Inflammatory macrophage (primary cell): Measurements from ENCODE around the gene SMIM14.
"Not testable (repeated sequence)": the region's sequence is repeated elsewhere in the genome, so short reads cannot be mapped to it uniquely, and the experiment has no call there.

ENCODE experiments used
- DNase-seq, 2 donors: peaks; one replicate each; pipeline ENCODE4 v3.0.0-alpha.2; 2020 to 2022
- total RNA-seq, 18 experiments: gene quantifications; one replicate each; lab custom pipeline; 2026; ENCODE audit warnings: mixed read lengths in 6 of 18, inconsistent platforms in 2 of 18; lab: John Stamatoyannopoulos, UW

Gene SMIM14
- 56.5 to 268 (median 117) reads per million in 18 experiments for total RNA-seq

GRCh38 chr4:39638354-39639239 is at the start of gene SMIM14:
SMIM14 (minus strand) TSS chr4:39638865; CDS start chr4:39605145, 33,720 bp downstream.
- peak; percentile 99 to 100 for DNase-seq

GRCh38 chr4:39687014-39687413 is 48.3 kb upstream of the SMIM14 start:
- peak in 1 of 2 donors; percentile 12 for DNase-seq

GRCh38 chr4:39685990-39686389 is 47.3 kb upstream of the SMIM14 start:
- DNase-seq, result no peak

- DNase-seq, result peak; percentile 73 to 83
Observed at GRCh38 chr4:39682138-39682537, 43.5 kb upstream of the SMIM14 start.

- not testable (repeated sequence) for DNase-seq
Observed at GRCh38 chr4:39681003-39681402, 42.3 kb upstream of the SMIM14 start.

GRCh38 chr4:39675681-39676080 is 37.0 kb upstream of the SMIM14 start:
- not testable (repeated sequence) for DNase-seq

- not testable (repeated sequence) for DNase-seq
Observed at GRCh38 chr4:39670296-39670695, 31.6 kb upstream of the SMIM14 start.

- DNase-seq, result no peak
Observed at GRCh38 chr4:39668887-39669286, 30.2 kb upstream of the SMIM14 start.

GRCh38 chr4:39667706-39668105 is 29.0 kb upstream of the SMIM14 start:
- DNase-seq, result no peak

- no peak for DNase-seq
Observed at GRCh38 chr4:39664828-39665731, 26.4 kb upstream of the SMIM14 start.

- DNase-seq, result no peak
Observed at GRCh38 chr4:39662683-39663082, 24.0 kb upstream of the SMIM14 start.

- DNase-seq, result no peak
Observed at GRCh38 chr4:39660757-39661156, 22.1 kb upstream of the SMIM14 start.

- DNase-seq, result peak; percentile 21 to 35
Observed at GRCh38 chr4:39660045-39660444, 21.4 kb upstream of the SMIM14 start.

GRCh38 chr4:39658756-39659155 is 20.1 kb upstream of the SMIM14 start:
- peak in 1 of 2 donors; percentile 30 for DNase-seq

- peak in 1 of 2 donors; percentile 3 for DNase-seq
Observed at GRCh38 chr4:39657465-39657864, 18.8 kb upstream of the SMIM14 start.

- not testable (repeated sequence) for DNase-seq
Observed at GRCh38 chr4:39656638-39657037, 18.0 kb upstream of the SMIM14 start.

GRCh38 chr4:39655876-39656275 is 17.2 kb upstream of the SMIM14 start:
- DNase-seq, result no peak

GRCh38 chr4:39655211-39655610 is 16.5 kb upstream of the SMIM14 start:
- DNase-seq, result no peak

- DNase-seq, result not testable (repeated sequence)
Observed at GRCh38 chr4:39651586-39651985, 12.9 kb upstream of the SMIM14 start.

- no peak for DNase-seq
Observed at GRCh38 chr4:39649639-39650265, 11.1 kb upstream of the SMIM14 start.

- no peak for DNase-seq
Observed at GRCh38 chr4:39648827-39649558, 10.3 kb upstream of the SMIM14 start.

GRCh38 chr4:39648213-39648612 is 9.5 kb upstream of the SMIM14 start:
- DNase-seq, result no peak
